H4 (cell line): ENCODE results near the gene TMEM69. TPM values are rescaled to one million over a fixed set of nuclear protein-coding genes. Genes with fewer than 3 reads are reported as not detected.
"Not testable (repeated sequence)": the region's sequence is repeated elsewhere in the genome, so short reads cannot be mapped to it uniquely, and the experiment has no call there.

ENCODE experiments used
- DNase-seq: peaks from one replicate; pipeline ENCODE4 v3.0.0-alpha.2; 2015; ENCODE audit warnings: low spot score
- total RNA-seq: library from RNA; depleted of rRNA; stranded (reverse); fragments of >200 nt; shearing (Covaris generic); gene quantifications from 2 replicates; pipeline ENCODE4 v1.2.3, GENCODE V29; 2014; rRNA removed

The TMEM69 gene
- total RNA-seq, 1 experiment from 2014 or later, result 42.3 TPM

- DNase-seq, result no peak
Observed at GRCh38 chr1:45730780-45731319, 42.9 kb downstream of the TMEM69 start.

- no peak for DNase-seq
Observed at GRCh38 chr1:45739137-45739536, 51.2 kb downstream of the TMEM69 start.

GRCh38 chr1:45739641-45740156 is 51.7 kb downstream of the TMEM69 start:
- DNase-seq, result not testable (repeated sequence)

Other genes with a start within 250 kb of the TMEM69 start
- 1.5 and 2.7 TPM in 2 replicates for gene TESK2, start 197.0 kb upstream of the TMEM69 start, total RNA-seq
- gene CCDC163, start 188.1 kb upstream of the TMEM69 start, total RNA-seq, result 1.8 and 3.9 TPM in 2 replicates
- 3.2 TPM in 2 replicates for gene MMACHC, start 187.9 kb upstream of the TMEM69 start, total RNA-seq
- gene PRDX1, start 166.3 kb upstream of the TMEM69 start, total RNA-seq, result 2,740 and 3,006 TPM in 2 replicates
- gene AKR1A1, start 137.4 kb upstream of the TMEM69 start, total RNA-seq, result 195 and 202 TPM in 2 replicates
- gene NASP, start 104.1 kb upstream of the TMEM69 start, total RNA-seq, result 167 and 237 TPM in 2 replicates
- gene CCDC17, start 64.1 kb upstream of the TMEM69 start, total RNA-seq, result 0.27 TPM in 1 of 2 replicates, not detected in the other
- gene GPBP1L1, start 1.6 kb upstream of the TMEM69 start, total RNA-seq, result 142 and 151 TPM in 2 replicates
- 7.3 and 9.6 TPM in 2 replicates for gene IPP, start 62.5 kb downstream of the TMEM69 start, total RNA-seq
- gene MAST2, start 115.4 kb downstream of the TMEM69 start, total RNA-seq, result 8.8 and 9.6 TPM in 2 replicates